GM12874 (cell line): ENCODE measurements around the gene RPL21.

ENCODE experiments used
- CTCF ChIP-seq: IDR thresholded peaks from 2 replicates; pipeline ENCODE4 v1.5.1; 2011; ENCODE audit warnings: low read depth, mild to moderate bottlenecking, control low read depth, low read length, moderate library complexity; ENCODE audit not compliant: insufficient read depth

The RPL21 gene

GRCh38 chr13:27281420-27281819, 30.1 kb downstream of the RPL21 start:
- no peak for TF ChIP-seq CTCF

DNA sequence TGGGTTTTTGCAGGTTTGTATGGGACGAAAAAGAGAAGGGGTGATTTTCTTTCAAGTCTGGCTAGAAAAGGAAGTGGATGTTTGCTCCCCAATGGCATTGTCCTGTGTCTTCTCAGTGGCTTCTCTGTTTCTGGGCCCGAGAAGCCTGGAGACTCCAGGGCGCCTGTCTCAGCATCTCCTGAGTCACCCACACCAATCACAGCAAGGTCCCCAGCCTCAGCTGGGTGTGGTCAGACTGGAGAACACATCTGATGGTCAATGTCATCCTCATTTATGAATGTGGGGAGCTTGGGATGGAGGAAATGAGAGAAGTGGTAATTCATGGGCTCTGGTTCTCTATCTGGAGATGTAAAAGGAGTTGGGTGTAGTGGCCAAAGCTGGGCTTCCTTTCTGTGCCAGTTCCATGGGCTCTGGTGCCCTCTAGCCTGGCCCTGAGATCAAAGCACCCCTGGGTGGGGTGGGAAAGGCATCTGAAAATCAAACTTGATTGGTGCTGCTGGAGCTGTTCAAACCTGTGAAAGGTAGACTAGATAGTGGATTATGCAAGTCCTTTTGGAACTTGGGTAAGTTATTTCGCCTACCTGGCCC, 32.6 kb downstream of the RPL21 start:
- peak; percentile 53 for TF ChIP-seq CTCF

GRCh38 chr13:27288392-27288791, 37.0 kb downstream of the RPL21 start:
- TF ChIP-seq CTCF, result no peak

DNA sequence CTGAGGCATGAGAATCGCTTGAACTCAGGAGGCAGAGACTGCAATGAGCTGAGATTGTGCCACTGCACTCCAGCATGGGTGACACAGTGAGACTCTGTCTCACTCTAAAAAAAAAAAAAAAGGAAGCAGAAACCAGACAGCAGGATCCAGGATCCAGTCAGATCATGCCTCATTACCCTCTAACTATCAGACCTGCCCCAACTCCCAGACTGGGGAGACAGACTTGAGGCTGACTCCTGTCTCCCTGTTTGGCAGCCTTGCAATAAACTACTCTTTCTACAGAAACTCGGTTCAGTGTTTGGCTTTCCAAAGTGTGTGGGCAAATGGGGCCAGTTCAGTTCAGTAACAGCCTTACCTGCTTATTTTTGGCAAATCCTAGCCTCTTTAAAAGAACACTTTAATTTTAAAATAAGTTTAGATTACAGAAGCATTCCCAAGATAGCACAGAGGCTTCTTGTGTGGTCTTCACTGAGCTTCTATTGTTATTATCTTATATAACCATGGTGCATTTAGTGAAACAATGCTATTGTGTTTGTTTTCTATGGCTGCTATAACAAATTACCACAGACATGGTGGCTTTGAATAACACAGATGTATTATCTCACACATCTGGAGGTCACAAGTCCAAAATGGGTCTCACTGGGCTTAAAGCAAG, 37.8 kb downstream of the RPL21 start:
- TF ChIP-seq CTCF, result no peak

DNA sequence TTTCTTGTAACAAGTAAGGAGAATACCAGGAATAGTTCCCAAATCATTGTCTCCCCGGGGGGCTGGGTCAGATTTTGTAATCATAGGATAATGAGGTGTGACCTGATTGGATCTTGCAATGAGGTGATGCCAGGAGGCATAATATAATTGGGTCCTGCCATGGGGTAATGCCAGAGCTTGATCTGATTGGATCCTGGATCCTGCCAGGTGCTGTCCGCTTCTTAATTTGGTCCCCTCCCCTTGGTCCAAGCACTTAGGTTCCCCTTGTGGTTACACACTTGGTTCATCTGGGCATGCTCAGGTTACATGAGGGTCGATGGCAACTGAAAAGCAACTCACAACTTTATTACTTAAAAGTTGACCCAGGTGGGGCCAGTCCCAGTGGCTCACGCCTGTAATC, 39.4 kb downstream of the RPL21 start:
- TF ChIP-seq CTCF, result no peak

GRCh38 chr13:27293076-27293691, 41.8 kb downstream of the RPL21 start:
- no peak for TF ChIP-seq CTCF

- no peak for TF ChIP-seq CTCF
Measured at GRCh38 chr13:27293873-27294515, 42.6 kb downstream of the RPL21 start.
